HG02885 (cell line): ENCODE data around the gene SND1.
"Not testable (repeated sequence)": the region's sequence is repeated elsewhere in the genome, so short reads cannot be mapped to it uniquely, and the experiment has no call there.

Source experiments
- ATAC-seq: cut with Tn5 transposase; IDR thresholded peaks from one replicate; pipeline ENCODE4 v1.9.1; 2021; ENCODE audit warnings: mild to moderate bottlenecking; ENCODE audit not compliant: unreplicated experiment, poor library complexity

SND1 gene

GRCh38 chr7:127652333-127653248 is 597 bp downstream of the SND1 start:
- ATAC-seq: peak; percentile 10

DNA sequence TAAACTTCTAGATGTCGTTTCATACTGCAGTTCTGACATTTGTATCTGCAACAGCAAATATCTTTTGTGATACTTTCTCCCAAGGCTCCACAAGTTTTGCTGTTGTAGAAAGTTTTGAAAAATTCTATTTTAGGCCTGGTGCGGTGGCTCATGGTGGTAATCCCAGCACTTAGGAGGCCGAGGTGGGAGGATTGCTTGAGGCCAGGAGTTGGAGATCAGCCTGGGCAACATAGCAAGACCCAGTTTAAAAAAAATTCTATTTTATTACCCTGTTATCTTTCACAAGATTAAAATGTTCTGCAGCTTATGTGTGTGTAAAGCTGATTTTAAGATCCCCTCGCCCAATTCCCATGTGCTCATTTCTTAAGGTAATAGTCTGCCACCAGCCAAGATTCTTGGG is 1.4 kb downstream of the SND1 start:
- ATAC-seq: no peak

- ATAC-seq: no peak
These were observed 2.7 kb downstream of the SND1 start for GRCh38 chr7:127654404-127655394.

DNA sequence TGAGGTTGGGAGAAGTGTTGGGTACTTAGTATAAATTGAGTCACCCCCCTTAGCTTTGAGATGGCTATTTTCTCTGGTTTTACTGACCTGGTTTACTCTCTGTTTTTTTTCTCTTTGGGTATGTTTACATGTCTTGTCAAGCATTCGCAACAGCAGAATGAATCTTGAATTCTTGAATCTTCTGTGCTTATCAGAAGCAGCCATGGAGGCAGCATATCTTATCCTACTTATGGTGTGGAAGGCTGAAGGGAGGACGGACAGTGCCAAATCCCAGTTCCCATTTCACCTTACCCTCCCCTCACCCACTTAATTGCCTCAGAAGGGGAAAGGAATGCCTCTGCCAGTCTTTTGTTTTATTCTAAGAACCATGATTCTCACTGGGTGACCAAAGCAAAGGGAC is 3.7 kb downstream of the SND1 start:
- no peak for ATAC-seq

GRCh38 chr7:127657500-127657899 is 5.5 kb downstream of the SND1 start:
- no peak for ATAC-seq

- ATAC-seq: no peak
These were observed 7.1 kb downstream of the SND1 start for GRCh38 chr7:127658970-127659630.

- ATAC-seq: no peak
These were observed 13.9 kb downstream of the SND1 start for GRCh38 chr7:127665922-127666321.

DNA sequence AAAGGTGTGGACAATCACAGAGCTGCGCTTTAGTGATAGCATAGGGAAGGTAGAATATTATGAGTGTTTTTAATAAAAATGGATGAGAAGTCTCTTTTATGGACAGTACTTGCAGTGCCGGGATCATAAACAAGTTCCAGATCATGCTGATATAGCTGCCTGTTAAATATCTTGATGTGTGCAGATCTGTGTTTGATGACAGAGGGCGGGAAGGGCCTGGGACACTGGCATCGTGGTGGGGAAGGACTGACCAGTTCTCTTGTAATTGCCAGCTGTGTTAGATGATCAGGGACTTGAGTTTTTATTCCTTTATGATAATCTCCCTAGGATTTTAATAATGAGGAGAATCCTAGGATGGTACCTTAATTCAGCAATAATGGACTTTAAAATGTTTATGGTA is 14.6 kb downstream of the SND1 start:
- no peak for ATAC-seq

GRCh38 chr7:127667017-127667670 is 15.2 kb downstream of the SND1 start:
- ATAC-seq: no peak

DNA sequence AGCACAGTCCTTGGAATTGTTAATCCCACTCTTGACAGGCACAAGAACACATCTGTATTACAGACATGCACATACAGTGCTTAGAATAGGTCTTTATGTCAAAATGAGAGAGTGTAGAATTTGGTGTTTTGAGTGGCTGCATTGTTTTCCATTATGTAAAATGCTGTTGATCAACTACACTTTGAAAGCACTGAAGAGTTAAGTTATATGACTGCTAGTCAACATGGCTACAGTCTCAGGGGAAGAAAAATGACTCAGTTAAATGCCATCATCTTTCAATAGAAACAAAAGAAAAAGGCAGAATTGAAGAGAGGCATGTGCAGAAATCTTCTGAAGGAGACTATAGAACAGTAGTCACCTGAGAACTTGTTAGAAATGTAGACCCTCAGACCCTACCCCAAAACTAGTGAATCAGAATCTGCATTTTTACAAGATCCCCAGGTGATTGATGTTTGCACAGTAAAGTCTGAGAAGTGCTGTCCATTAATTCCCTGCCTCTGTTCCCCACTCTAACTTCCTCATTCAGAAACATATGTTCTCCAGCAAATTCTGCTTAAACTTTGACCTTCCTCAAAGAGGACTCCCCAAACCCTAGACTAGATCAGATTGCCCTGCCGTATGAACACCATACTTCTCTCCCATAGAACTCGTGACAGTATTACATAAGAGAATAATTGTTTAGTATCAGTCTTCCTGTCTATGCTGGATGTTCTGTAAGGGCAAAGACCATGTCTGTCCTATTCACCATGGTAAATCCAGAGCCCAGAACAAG is 16.0 kb downstream of the SND1 start:
- ATAC-seq: no peak

GRCh38 chr7:127671341-127671740 is 19.3 kb downstream of the SND1 start:
- no peak for ATAC-seq

DNA sequence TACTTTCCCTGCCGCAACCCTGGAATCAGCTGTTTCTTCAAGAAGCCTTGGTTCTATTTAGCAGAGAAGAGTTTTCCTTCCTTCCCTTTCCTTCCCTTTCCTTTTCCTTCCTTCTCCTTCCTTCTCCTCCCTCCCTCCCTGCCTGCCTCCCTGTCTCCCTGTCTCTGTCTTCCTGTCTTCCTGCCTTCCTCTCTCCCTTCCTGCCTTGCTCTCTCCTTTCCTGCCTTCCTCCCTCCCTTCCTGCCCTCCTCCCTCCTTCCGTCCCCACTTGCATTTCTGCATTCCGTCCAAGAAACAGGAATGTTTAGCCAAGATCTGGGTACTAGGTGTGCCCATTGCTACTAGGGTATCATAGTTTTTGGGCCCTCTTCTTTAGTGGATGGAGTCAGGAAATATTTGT is 21.9 kb downstream of the SND1 start:
- ATAC-seq: no peak

- ATAC-seq: no peak
These were observed 22.4 kb downstream of the SND1 start for GRCh38 chr7:127674361-127674760.

DNA sequence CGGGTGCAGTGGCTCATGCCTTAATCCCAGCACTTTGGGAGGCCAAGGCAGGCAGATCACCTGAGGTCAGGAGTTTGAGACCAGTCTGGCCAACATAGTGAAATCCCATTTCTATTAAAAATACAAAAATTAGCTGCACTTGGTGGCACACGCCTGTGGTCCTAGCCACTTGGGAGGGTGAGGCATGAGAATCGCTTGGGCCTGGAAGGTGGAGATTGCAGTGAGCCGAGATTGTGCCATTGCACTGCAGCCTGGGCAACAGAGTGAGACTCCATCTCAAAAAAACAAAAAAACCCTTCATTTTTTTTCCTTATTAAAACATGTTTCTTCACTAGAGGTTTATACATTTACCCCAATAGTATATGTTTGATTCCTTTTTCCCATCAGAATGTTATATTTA is 22.9 kb downstream of the SND1 start:
- not testable (repeated sequence) for ATAC-seq

GRCh38 chr7:127675721-127676120 is 23.7 kb downstream of the SND1 start:
- no peak for ATAC-seq

DNA sequence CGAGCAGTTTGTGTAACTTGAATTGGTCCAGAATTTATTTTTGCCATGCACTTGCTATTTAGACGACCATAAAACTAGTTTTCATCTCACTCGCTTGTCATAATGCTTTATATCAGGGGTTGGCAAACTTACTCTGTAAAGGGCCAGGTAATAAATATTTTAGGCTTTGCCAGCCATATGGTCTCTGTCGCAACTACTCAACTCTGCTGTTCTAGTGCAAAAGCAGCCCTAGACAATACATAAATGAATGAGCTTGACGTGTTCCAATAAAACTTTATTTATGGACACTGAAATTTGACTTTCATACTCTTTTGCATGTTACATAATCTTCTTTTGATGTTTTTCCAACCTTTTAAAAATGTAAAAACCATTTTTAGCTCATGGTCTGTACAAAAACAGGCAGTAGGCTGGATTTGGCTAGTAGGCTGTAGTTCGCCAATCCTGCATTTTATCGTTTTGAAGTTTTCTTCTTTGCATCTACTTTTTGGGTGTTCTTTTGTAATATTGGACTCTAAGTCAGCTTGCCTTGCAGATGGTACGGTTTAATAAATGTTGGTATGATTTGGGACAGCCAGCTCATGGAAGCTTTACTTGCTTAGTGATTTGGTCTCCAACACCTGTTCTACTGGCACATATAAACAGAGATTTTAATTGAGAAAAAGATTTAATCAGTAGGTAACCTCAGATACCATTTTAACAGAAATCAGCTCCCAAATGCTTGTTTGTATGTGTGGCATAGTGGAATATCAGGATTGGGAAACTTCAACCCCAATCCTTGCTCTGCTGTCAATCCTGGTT is 25.6 kb downstream of the SND1 start:
- no peak for ATAC-seq

GRCh38 chr7:127678337-127678736 is 26.3 kb downstream of the SND1 start:
- no peak for ATAC-seq

DNA sequence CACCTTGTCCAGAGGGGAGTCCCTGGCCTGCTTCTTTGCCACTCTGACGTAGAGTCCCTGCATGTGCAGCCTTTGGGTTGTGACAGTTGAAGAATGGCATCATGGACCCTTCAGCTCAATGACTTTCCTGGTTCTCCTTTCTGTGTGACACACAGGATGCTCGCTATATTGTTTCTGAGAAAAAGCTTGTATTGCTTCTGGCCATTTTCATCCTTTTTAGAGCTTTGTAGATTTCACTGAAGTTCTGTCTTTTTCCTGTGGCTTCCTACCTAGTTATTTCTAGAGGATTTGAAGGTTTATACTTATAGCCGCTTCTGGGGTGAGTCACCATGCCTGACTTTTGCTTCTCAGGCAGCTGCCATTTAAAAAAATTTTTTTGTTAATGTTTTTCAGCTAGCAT is 27.0 kb downstream of the SND1 start:
- ATAC-seq: peak; percentile 91

DNA sequence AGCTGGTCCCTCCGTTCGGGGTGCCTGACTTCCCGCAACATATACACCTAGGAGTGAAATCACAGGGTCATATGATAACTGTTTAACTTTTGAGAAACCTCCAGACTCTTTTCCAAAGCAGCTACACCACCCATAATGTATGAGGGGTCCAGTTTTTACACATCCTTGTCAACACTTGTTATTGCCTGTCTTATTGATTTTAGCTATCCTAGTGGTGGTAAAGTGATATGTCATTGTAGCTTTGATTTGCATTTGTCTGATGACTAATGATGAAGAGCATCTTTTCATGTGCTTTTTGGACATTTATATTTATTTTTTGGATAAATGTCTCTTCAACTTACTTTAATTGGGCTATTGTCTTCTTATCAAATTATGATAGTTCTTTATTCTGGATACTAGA is 29.0 kb downstream of the SND1 start:
- ATAC-seq: no peak
